Fibroblast of the conjunctiva (primary cell): ENCODE data around the gene CS.
"Not testable (repeated sequence)": the region's sequence is repeated elsewhere in the genome, so short reads cannot be mapped to it uniquely, and the experiment has no call there.

ENCODE experiments used
- DNase-seq: peaks from one replicate; pipeline ENCODE4 v3.0.0-alpha.2; 2010; ENCODE audit warnings: low read depth

CS gene

GRCh38 chr12:56299853-56300643 is at the start of gene CS:
Gene CS (minus strand): TSS chr12:56300330. CDS start chr12:56300201, 129 bp downstream.
- DNase-seq = peak; percentile 97

- no peak for DNase-seq
Measured at GRCh38 chr12:56348776-56349175, 48.6 kb upstream of the CS start.

- DNase-seq = not testable (repeated sequence)
Measured at GRCh38 chr12:56347255-56347654, 47.1 kb upstream of the CS start.

GRCh38 chr12:56346675-56347074 is 46.5 kb upstream of the CS start:
- DNase-seq = no peak

- DNase-seq = not testable (repeated sequence)
Measured at GRCh38 chr12:56342290-56342689, 42.2 kb upstream of the CS start.

- no peak for DNase-seq
Measured at GRCh38 chr12:56341616-56342015, 41.5 kb upstream of the CS start.

- no peak for DNase-seq
Measured at GRCh38 chr12:56339158-56339422, 39.0 kb upstream of the CS start.

GRCh38 chr12:56338308-56339157 is 38.4 kb upstream of the CS start, which contains the start of gene IL23A:
Gene IL23A (plus strand): TSS chr12:56338884. CDS start chr12:56339045, 161 bp downstream.
- no peak for DNase-seq

GRCh38 chr12:56337753-56338251 is 37.7 kb upstream of the CS start:
- no peak for DNase-seq

- DNase-seq = no peak
Measured at GRCh38 chr12:56336361-56337167, 36.4 kb upstream of the CS start.

- not testable (repeated sequence) for DNase-seq
Measured at GRCh38 chr12:56335527-56335926, 35.4 kb upstream of the CS start.

GRCh38 chr12:56334490-56334793 is 34.3 kb upstream of the CS start:
- no peak for DNase-seq

GRCh38 chr12:56333679-56334489 is 33.8 kb upstream of the CS start, which contains the start of gene PAN2:
Gene PAN2 (minus strand): TSS chr12:56334000. CDS start chr12:56333094, 906 bp downstream.
- peak; percentile 95 for DNase-seq

GRCh38 chr12:56333197-56333678 is 33.1 kb upstream of the CS start:
- DNase-seq = no peak

GRCh38 chr12:56332512-56333196 is 32.5 kb upstream of the CS start:
- no peak for DNase-seq

GRCh38 chr12:56330936-56331490 is 30.9 kb upstream of the CS start:
- no peak for DNase-seq

- no peak for DNase-seq
Measured at GRCh38 chr12:56326533-56326932, 26.4 kb upstream of the CS start.

GRCh38 chr12:56326126-56326525 is 26.0 kb upstream of the CS start:
- DNase-seq = no peak

- no peak for DNase-seq
Measured at GRCh38 chr12:56324206-56324605, 24.1 kb upstream of the CS start.

- not testable (repeated sequence) for DNase-seq
Measured at GRCh38 chr12:56321610-56322009, 21.5 kb upstream of the CS start.
